ENCODE measurements around the gene NLRX1. TPM values are rescaled to one million over a fixed set of nuclear protein-coding genes. Genes with fewer than 3 reads are reported as not detected.

Gene NLRX1
- polyA plus RNA-seq, 1 of the 3 experiments (the other 2 are of a cell fraction): 13.7 TPM

DNA sequence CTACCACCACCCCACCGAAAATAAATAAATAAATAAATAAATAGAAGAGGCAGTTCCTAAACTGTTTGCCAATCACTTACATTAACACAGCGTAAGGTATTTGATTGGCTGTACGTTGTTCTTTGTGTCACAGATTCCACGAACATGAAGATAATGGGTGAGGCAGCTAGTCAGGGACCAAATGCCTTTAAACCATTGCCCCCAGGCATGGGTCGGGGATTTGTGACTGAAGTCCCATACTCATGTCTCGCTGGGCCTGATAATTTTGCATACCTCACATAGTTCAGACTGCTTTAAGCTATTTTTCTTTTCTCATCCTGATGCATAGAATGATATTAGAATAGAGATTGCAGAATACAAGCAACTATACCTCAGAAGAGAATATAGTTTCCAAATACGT, 34.0 kb downstream of the NLRX1 start:
- WGBS (ENCODE audit: low lambda C conversion rate): 82% methylated on average over 7 of the region's 7 CpGs
- no peak overlapping the region for H3K9ac ChIP-seq
- H3K36me3 ChIP-seq (replicated peaks in 1 of 2; ENCODE audit: control insufficient read depth in 1 of 2, insufficient read depth in 2 of 2, low read length in 1 of 2): no peaks in the 10 kb centered on the region
- ChIA-PET CTCF (interaction anchor here (0.6 to 1.1 kb wide), 4 partner anchors 15 to 81 kb away, joined by 3 to 4 read pairs (median 3); partner anchors contain the start of genes HINFP and NLRX1), POLR2A (no interaction called here)
- peaks cover 5 to 6% of the 10 kb centered on the region in 2 experiments; a peak in 3 of 4 replicates for H3K4me1 ChIP-seq (ENCODE audit: control insufficient read depth in 1 of 2, insufficient read depth in 2 of 2, low read depth in 1 of 2, low read length in 1 of 2)
- H3K9me3 ChIP-seq: no peaks in the 10 kb centered on the region
- no peak overlapping the region for H3K4me3 ChIP-seq (ENCODE audit: low read depth in 2 of 2, low read length in 1 of 2)
- no peak for TF ChIP-seq TEAD4 (IDR thresholded peaks at IDR 0.05; ENCODE audit: borderline replicate concordance, insufficient read depth)
- no peak for TF ChIP-seq FOXM1 (IDR thresholded peaks at IDR 0.05; ENCODE audit: low read depth)
- TF ChIP-seq RAD21 (IDR thresholded peaks at IDR 0.05; ENCODE audit: low read length): no peak
- TF ChIP-seq CHD2 (IDR thresholded peaks at IDR 0.05; ENCODE audit: low read length, partially characterized antibody): no peak
- TF ChIP-seq YY1 (IDR thresholded peaks at IDR 0.05; ENCODE audit: low read depth): no peak
- TF ChIP-seq, protein P1, sequence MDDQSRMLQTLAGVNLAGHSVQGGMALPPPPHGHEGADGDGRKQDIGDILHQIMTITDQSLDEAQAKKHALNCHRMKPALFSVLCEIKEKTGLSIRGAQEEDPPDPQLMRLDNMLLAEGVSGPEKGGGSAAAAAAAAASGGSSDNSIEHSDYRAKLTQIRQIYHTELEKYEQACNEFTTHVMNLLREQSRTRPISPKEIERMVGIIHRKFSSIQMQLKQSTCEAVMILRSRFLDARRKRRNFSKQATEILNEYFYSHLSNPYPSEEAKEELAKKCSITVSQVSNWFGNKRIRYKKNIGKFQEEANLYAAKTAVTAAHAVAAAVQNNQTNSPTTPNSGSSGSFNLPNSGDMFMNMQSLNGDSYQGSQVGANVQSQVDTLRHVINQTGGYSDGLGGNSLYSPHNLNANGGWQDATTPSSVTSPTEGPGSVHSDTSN (IDR thresholded peaks at IDR 0.05): no peak
- TF ChIP-seq, protein P2, sequence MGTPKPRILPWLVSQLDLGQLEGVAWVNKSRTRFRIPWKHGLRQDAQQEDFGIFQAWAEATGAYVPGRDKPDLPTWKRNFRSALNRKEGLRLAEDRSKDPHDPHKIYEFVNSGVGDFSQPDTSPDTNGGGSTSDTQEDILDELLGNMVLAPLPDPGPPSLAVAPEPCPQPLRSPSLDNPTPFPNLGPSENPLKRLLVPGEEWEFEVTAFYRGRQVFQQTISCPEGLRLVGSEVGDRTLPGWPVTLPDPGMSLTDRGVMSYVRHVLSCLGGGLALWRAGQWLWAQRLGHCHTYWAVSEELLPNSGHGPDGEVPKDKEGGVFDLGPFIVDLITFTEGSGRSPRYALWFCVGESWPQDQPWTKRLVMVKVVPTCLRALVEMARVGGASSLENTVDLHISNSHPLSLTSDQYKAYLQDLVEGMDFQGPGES (IDR thresholded peaks at IDR 0.05; ENCODE audit: low read depth, low read length): no peak
- H3K9me2 ChIP-seq: no peaks in the 10 kb centered on the region
- no peak overlapping the region for H3K4me2 ChIP-seq
- H4K20me1 ChIP-seq (ENCODE audit: insufficient read depth): peaks cover 8% of the 10 kb centered on the region
- peaks cover 2% of the 10 kb centered on the region for H3F3A ChIP-seq (replicated peaks; ENCODE audit: insufficient read depth)
- DNase-seq: no peak
- H2AFZ ChIP-seq (ENCODE audit: low read depth): no peak overlapping the region
- H3K27ac ChIP-seq (ENCODE audit: low read depth in 2 of 2, low read length in 1 of 2): no peak overlapping the region
- peaks cover 13% of the 10 kb centered on the region for H3K79me2 ChIP-seq (ENCODE audit: insufficient read depth)
- H3K27me3 ChIP-seq (ENCODE audit: insufficient read depth): no peaks in the 10 kb centered on the region

DNA sequence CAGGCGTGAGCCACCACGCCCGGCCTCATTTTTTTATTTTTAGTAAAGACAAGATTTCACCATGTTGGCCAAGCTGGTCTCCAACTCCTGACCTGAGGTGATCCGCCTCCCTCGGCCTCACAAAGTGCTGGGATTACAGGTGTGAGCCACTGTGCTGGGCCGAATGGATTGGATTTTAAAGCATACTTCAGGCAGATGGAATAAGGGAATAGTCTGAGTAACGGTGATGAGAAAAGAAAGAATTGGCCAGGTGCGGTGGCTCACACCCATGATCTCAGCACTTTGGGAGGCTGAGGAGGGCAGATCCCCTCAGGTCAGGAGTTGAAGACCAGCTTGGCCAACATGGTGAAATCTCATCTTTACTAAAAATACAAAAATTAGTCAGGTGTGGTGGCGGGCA, 35.5 kb downstream of the NLRX1 start:
- peaks cover 2% of the 10 kb centered on the region for H3F3A ChIP-seq (replicated peaks; ENCODE audit: insufficient read depth)
- H3K4me2 ChIP-seq: no peak overlapping the region
- TF ChIP-seq, protein P3, sequence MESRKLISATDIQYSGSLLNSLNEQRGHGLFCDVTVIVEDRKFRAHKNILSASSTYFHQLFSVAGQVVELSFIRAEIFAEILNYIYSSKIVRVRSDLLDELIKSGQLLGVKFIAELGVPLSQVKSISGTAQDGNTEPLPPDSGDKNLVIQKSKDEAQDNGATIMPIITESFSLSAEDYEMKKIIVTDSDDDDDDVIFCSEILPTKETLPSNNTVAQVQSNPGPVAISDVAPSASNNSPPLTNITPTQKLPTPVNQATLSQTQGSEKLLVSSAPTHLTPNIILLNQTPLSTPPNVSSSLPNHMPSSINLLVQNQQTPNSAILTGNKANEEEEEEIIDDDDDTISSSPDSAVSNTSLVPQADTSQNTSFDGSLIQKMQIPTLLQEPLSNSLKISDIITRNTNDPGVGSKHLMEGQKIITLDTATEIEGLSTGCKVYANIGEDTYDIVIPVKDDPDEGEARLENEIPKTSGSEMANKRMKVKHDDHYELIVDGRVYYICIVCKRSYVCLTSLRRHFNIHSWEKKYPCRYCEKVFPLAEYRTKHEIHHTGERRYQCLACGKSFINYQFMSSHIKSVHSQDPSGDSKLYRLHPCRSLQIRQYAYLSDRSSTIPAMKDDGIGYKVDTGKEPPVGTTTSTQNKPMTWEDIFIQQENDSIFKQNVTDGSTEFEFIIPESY (IDR thresholded peaks at IDR 0.05; ENCODE audit: borderline replicate concordance, low read depth): no peak
- TF ChIP-seq MXI1 (IDR thresholded peaks at IDR 0.05; ENCODE audit: low read depth, low read length): no peak
- TF ChIP-seq POLR2AphosphoS5 (IDR thresholded peaks at IDR 0.05; ENCODE audit: low read depth, low read length): no peak
- no peak for TF ChIP-seq FOSL2 (IDR thresholded peaks at IDR 0.05; ENCODE audit: borderline replicate concordance, low read depth)
- TF ChIP-seq, protein P4, sequence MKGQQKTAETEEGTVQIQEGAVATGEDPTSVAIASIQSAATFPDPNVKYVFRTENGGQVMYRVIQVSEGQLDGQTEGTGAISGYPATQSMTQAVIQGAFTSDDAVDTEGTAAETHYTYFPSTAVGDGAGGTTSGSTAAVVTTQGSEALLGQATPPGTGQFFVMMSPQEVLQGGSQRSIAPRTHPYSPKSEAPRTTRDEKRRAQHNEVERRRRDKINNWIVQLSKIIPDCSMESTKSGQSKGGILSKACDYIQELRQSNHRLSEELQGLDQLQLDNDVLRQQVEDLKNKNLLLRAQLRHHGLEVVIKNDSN (IDR thresholded peaks at IDR 0.05; ENCODE audit: borderline replicate concordance, low read depth): no peak
- TF ChIP-seq NRF1 (IDR thresholded peaks at IDR 0.05; ENCODE audit: low read depth, low read length): no peak
- TF ChIP-seq, protein P1 (IDR thresholded peaks at IDR 0.05): no peak
- no peak for TF ChIP-seq RAD21 (IDR thresholded peaks at IDR 0.05; ENCODE audit: low read length)
- no peak for TF ChIP-seq GABPA (IDR thresholded peaks at IDR 0.05; ENCODE audit: low read depth)
- no peak for TF ChIP-seq RCOR1 (IDR thresholded peaks at IDR 0.05; ENCODE audit: low read length)
- TF ChIP-seq TEAD4 (IDR thresholded peaks at IDR 0.05; ENCODE audit: borderline replicate concordance, insufficient read depth): no peak
- TF ChIP-seq, protein P5, sequence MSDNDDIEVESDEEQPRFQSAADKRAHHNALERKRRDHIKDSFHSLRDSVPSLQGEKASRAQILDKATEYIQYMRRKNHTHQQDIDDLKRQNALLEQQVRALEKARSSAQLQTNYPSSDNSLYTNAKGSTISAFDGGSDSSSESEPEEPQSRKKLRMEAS (IDR thresholded peaks at IDR 0.05; ENCODE audit: low read depth): no peak
- TF ChIP-seq, protein P6, sequence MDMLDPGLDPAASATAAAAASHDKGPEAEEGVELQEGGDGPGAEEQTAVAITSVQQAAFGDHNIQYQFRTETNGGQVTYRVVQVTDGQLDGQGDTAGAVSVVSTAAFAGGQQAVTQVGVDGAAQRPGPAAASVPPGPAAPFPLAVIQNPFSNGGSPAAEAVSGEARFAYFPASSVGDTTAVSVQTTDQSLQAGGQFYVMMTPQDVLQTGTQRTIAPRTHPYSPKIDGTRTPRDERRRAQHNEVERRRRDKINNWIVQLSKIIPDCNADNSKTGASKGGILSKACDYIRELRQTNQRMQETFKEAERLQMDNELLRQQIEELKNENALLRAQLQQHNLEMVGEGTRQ (IDR thresholded peaks at IDR 0.05; ENCODE audit: borderline replicate concordance, low read depth, low read length): no peak
- TF ChIP-seq SMC3 (IDR thresholded peaks at IDR 0.05; ENCODE audit: low read depth, low read length): no peak
- TF ChIP-seq FOXJ3 (CRISPR knock-in tag; IDR thresholded peaks at IDR 0.05): no peak
- TF ChIP-seq JUND (IDR thresholded peaks at IDR 0.05): no peak
- TF ChIP-seq FOXM1 (IDR thresholded peaks at IDR 0.05; ENCODE audit: low read depth): no peak
- no peak for TF ChIP-seq SIN3A (IDR thresholded peaks at IDR 0.05; ENCODE audit: borderline replicate concordance, low read depth, low read length)
- H3K27me3 ChIP-seq (ENCODE audit: insufficient read depth): no peaks in the 10 kb centered on the region
- no peak overlapping the region for H3K27ac ChIP-seq (ENCODE audit: low read depth in 2 of 2, low read length in 1 of 2)
- H3K9me3 ChIP-seq: no peaks in the 10 kb centered on the region
- no peak for DNase-seq
- no peaks in the 10 kb centered on the region for H3K9me2 ChIP-seq
- POLR2A ChIA-PET: no interaction called here
- H3K9ac ChIP-seq: no peak overlapping the region
- H3K79me2 ChIP-seq (ENCODE audit: insufficient read depth): peaks cover 28% of the 10 kb centered on the region
- H3K36me3 ChIP-seq (replicated peaks in 1 of 2; ENCODE audit: control insufficient read depth in 1 of 2, insufficient read depth in 2 of 2, low read length in 1 of 2): peaks cover 0 to 5% of the 10 kb centered on the region in 2 experiments
- CTCF ChIA-PET: interaction anchor here (0.8 to 4.4 kb wide), 14 partner anchors 8 to 218 kb away, joined by 3 to 33 read pairs (median 6); no protein-coding TSS in a partner anchor
- H2AFZ ChIP-seq (ENCODE audit: low read depth): no peak overlapping the region
- H3K4me3 ChIP-seq (ENCODE audit: low read depth in 2 of 2, low read length in 1 of 2): no peak overlapping the region
- WGBS (ENCODE audit: low lambda C conversion rate): 96% methylated on average over 9 of the region's 9 CpGs
- peaks cover 21% of the 10 kb centered on the region for H4K20me1 ChIP-seq (ENCODE audit: insufficient read depth)
- peaks cover 5 to 7% of the 10 kb centered on the region in 2 experiments; a peak in 3 of 4 replicates for H3K4me1 ChIP-seq (ENCODE audit: control insufficient read depth in 1 of 2, insufficient read depth in 2 of 2, low read depth in 1 of 2, low read length in 1 of 2)
